ENCODE measurements around the gene BIVM.

BIVM gene

DNA sequence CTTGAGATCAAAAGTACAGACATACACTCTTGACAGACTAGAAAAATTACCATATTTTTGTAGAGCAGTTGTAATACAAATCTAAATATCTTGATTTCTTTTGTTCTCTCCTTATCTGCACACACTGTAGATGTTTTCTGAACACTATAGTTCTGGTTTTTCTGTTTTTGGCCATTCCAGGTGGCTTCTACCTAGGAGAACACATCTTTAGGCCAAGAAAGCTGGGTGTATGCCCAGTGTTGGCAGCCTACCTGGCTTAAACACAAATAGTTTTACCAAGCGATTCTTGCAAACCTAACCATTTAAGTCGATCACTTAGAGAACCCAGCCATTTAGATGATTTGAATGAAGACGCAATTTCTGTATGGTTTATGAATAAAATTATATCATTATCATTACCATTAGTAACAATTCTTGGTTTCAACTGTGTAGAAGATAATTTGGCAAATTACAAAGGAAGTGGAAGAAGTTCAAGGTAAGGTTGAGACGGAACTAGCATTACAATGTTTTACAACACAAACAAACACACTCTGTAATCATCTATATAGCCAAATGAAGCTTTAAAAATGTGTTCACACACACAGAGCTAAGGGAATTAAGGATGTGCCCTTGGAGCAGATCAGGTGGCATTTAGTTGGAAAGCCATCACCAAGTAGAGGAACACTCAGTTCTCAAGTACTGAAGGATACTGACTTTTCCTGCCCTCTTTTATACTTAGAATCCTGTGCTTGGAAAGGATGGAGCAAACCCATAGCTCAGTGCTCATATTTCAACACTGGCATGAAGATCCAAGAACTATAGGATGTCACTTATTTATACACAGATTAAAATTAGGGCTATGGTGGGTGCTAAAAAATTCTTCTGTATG lies 83.1 kb downstream of the BIVM start:
- DNase-seq (ENCODE audit: low read depth) = no peak

All from stimulated activated CD8-positive, alpha-beta memory T cell treated with anti-CD3 and anti-CD28 coated beads, Interleukin-4, amount 100 ng/mL, for 24 hours (primary cell).